ENCODE data around the gene ZSCAN4. TPM values are rescaled to one million over a fixed set of nuclear protein-coding genes. Genes with fewer than 3 reads are reported as not detected.

ZSCAN4 gene
- polyA plus RNA-seq, 1 of the 3 experiments (the other 2 are of a cell fraction) = not detected

DNA sequence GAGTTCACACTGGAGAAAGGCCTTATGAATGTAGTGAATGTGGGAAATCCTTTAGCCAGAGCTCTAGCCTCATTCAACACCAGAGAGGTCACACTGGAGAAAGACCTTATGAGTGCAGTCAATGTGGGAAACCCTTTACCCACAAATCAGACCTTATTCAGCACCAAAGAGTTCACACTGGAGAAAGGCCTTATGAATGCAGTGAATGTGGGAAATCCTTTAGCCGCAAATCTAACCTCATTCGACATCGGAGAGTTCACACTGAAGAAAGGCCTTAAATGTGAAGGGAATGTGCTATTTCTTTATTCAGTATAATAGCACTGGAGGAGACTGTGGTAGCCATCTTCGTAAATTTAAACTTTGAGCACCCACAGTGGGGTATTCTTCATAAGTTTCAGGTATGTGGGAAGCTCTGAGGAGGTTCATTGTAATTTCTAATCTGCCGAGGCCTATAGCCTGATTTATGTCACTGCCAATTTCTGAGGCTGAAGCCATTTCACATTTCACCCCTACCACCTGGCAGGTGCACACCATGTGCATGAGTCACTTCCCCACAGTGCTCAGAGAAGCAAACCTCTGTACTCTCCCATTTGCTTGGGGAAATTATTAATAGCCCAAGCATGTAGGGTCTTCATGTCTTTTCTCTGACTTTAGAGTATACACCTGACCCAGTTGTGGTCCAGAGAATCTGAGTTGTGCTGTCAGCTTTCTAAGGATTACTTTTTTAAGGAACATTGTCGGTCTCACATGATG is 19.5 kb downstream of the ZSCAN4 start:
- H3K9me2 ChIP-seq = no peaks in the 10 kb centered on the region
- H3K4me2 ChIP-seq = no peak overlapping the region
- CTCF ChIA-PET = no interaction called here
- H3K4me1 ChIP-seq (ENCODE audit: control insufficient read depth in 1 of 2, insufficient read depth in 2 of 2, low read depth in 1 of 2, low read length in 1 of 2) = no peaks in the 10 kb centered on the region
- H4K20me1 ChIP-seq (ENCODE audit: insufficient read depth) = no peaks in the 10 kb centered on the region
- H3K36me3 ChIP-seq (replicated peaks in 1 of 2; ENCODE audit: control insufficient read depth in 1 of 2, insufficient read depth in 2 of 2, low read length in 1 of 2) = peaks cover 45 to 64% of the 10 kb centered on the region in 2 experiments
- 95% methylated on average over 6 of the region's 6 CpGs for WGBS (ENCODE audit: low lambda C conversion rate)
- peaks cover 20% of the 10 kb centered on the region for H3K9me3 ChIP-seq
- H3K27ac ChIP-seq (ENCODE audit: low read depth in 2 of 2, low read length in 1 of 2) = no peak overlapping the region
- H3K4me3 ChIP-seq (ENCODE audit: low read depth in 2 of 2, low read length in 1 of 2) = peak overlapping the region in 1 of 2 experiments; percentile 13; a peak in 1 of 4 replicates
- peaks cover 95% of the 10 kb centered on the region for H3K79me2 ChIP-seq (ENCODE audit: insufficient read depth)
- H3K27me3 ChIP-seq (ENCODE audit: insufficient read depth) = no peaks in the 10 kb centered on the region
- no peak overlapping the region for H3K9ac ChIP-seq
- no peak for DNase-seq
- TF ChIP-seq TAF1 (IDR thresholded peaks at IDR 0.05; ENCODE audit: borderline replicate concordance, low read depth, low read length) = no peak
- TF ChIP-seq GATA2 (CRISPR knock-in tag; IDR thresholded peaks at IDR 0.05) = no peak
- POLR2A ChIA-PET = no interaction called here
- H2AFZ ChIP-seq (ENCODE audit: low read depth) = no peak overlapping the region
- no peaks in the 10 kb centered on the region for H3F3A ChIP-seq (replicated peaks; ENCODE audit: insufficient read depth)

DNA sequence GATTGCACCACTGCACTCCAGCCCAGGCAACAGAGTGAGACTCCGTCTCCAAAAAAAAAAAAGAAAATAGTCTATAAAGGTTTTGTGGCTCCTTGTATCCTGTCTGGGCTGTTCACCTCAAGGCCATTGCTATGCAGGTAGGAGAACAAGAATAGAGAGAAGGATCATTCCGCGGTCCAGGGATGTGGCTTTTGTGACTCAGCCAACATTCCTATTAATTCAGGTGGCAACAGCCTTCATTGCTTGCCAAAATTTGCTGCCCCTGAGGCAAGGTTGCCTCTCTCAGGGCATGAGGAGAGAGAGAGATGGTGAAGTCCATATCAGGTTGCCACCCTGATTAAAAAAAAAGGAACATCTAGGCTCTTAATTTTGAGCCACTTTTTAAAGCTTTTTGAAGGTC is 21.0 kb downstream of the ZSCAN4 start:
- no peak overlapping the region for H3K27ac ChIP-seq (ENCODE audit: low read depth in 2 of 2, low read length in 1 of 2)
- H3F3A ChIP-seq (replicated peaks; ENCODE audit: insufficient read depth) = no peaks in the 10 kb centered on the region
- peaks cover 38 to 55% of the 10 kb centered on the region in 2 experiments for H3K36me3 ChIP-seq (replicated peaks in 1 of 2; ENCODE audit: control insufficient read depth in 1 of 2, insufficient read depth in 2 of 2, low read length in 1 of 2)
- H4K20me1 ChIP-seq (ENCODE audit: insufficient read depth) = no peaks in the 10 kb centered on the region
- no peaks in the 10 kb centered on the region for H3K27me3 ChIP-seq (ENCODE audit: insufficient read depth)
- H3K4me1 ChIP-seq (ENCODE audit: control insufficient read depth in 1 of 2, insufficient read depth in 2 of 2, low read depth in 1 of 2, low read length in 1 of 2) = no peaks in the 10 kb centered on the region
- H3K9me3 ChIP-seq = peaks cover 20% of the 10 kb centered on the region
- H3K9ac ChIP-seq = no peak overlapping the region
- H3K4me3 ChIP-seq (ENCODE audit: low read depth in 2 of 2, low read length in 1 of 2) = no peak overlapping the region; a peak in 1 of 4 replicates
- CTCF ChIA-PET = interaction anchor here (1.0 kb wide), 1 partner anchor 25 kb away, joined by 3 read pairs; no protein-coding TSS in a partner anchor
- POLR2A ChIA-PET = no interaction called here
- WGBS (ENCODE audit: low lambda C conversion rate) = 94% methylated on average over 3 of the region's 3 CpGs
- no peak overlapping the region for H3K4me2 ChIP-seq
- no peak overlapping the region for H2AFZ ChIP-seq (ENCODE audit: low read depth)
- TF ChIP-seq, protein P1, sequence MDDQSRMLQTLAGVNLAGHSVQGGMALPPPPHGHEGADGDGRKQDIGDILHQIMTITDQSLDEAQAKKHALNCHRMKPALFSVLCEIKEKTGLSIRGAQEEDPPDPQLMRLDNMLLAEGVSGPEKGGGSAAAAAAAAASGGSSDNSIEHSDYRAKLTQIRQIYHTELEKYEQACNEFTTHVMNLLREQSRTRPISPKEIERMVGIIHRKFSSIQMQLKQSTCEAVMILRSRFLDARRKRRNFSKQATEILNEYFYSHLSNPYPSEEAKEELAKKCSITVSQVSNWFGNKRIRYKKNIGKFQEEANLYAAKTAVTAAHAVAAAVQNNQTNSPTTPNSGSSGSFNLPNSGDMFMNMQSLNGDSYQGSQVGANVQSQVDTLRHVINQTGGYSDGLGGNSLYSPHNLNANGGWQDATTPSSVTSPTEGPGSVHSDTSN (IDR thresholded peaks at IDR 0.05) = no peak
- no peak for TF ChIP-seq NFIC (IDR thresholded peaks at IDR 0.05; ENCODE audit: borderline replicate concordance)
- no peak for TF ChIP-seq FOSL2 (IDR thresholded peaks at IDR 0.05; ENCODE audit: borderline replicate concordance, low read depth)
- TF ChIP-seq FOXM1 (IDR thresholded peaks at IDR 0.05; ENCODE audit: low read depth) = no peak
- TF ChIP-seq FOXJ3 (CRISPR knock-in tag; IDR thresholded peaks at IDR 0.05) = no peak
- DNase-seq = no peak
- H3K9me2 ChIP-seq = no peaks in the 10 kb centered on the region
- H3K79me2 ChIP-seq (ENCODE audit: insufficient read depth) = peaks cover 95% of the 10 kb centered on the region

DNA sequence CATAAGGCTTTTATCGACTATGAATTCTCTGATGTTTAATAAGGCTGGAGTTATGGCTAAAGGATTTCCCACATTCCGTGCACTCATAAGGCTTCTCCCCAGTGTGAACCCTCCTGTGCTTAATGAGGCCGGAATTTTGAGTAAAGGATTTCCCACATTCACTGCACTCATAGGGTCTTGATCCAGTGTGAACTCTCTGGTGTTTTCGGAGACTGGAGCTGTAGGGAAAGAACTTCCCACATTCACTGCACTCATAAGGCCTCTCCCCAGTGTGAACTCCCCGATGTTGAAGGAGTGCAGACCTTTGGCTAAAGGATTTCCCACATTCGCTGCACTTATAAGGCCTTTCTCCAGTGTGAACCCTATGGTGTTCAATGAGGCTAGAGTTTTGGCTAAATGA is 32.9 kb downstream of the ZSCAN4 start:
- H3K36me3 ChIP-seq (replicated peaks in 1 of 2; ENCODE audit: control insufficient read depth in 1 of 2, insufficient read depth in 2 of 2, low read length in 1 of 2) = peaks cover 0 to 4% of the 10 kb centered on the region in 2 experiments
- no peak overlapping the region; a peak in 1 of 4 replicates for H3K4me3 ChIP-seq (ENCODE audit: low read depth in 2 of 2, low read length in 1 of 2)
- H3F3A ChIP-seq (replicated peaks; ENCODE audit: insufficient read depth) = peaks cover 3% of the 10 kb centered on the region
- no peak for DNase-seq
- H3K4me2 ChIP-seq = no peak overlapping the region
- H3K4me1 ChIP-seq (ENCODE audit: control insufficient read depth in 1 of 2, insufficient read depth in 2 of 2, low read depth in 1 of 2, low read length in 1 of 2) = no peaks in the 10 kb centered on the region
- no peak overlapping the region for H3K9ac ChIP-seq
- peaks cover 3% of the 10 kb centered on the region; the same call in 1 of the 2 replicates for H3K79me2 ChIP-seq (ENCODE audit: insufficient read depth)
- H3K27me3 ChIP-seq (ENCODE audit: insufficient read depth) = no peaks in the 10 kb centered on the region
- H4K20me1 ChIP-seq (ENCODE audit: insufficient read depth) = no peaks in the 10 kb centered on the region
- H2AFZ ChIP-seq (ENCODE audit: low read depth) = no peak overlapping the region
- no peak overlapping the region for H3K27ac ChIP-seq (ENCODE audit: low read depth in 2 of 2, low read length in 1 of 2)
- whole genome bisulfite sequencing (ENCODE audit: low lambda C conversion rate) = 95% methylated on average over 6 of the region's 6 CpGs
- no peaks in the 10 kb centered on the region for H3K9me2 ChIP-seq
- CTCF ChIA-PET = no interaction called here
- H3K9me3 ChIP-seq = peaks cover 3% of the 10 kb centered on the region; the same call in 1 of the 2 replicates
- POLR2A ChIA-PET = no interaction called here
- no peak for TF ChIP-seq MXI1 (IDR thresholded peaks at IDR 0.05; ENCODE audit: low read depth, low read length)
- no peak for TF ChIP-seq TCF12 (IDR thresholded peaks at IDR 0.05)
- TF ChIP-seq GATA2 (CRISPR knock-in tag; IDR thresholded peaks at IDR 0.05) = no peak
- no peak for TF ChIP-seq FOXJ3 (CRISPR knock-in tag; IDR thresholded peaks at IDR 0.05)
- TF ChIP-seq, protein P2, sequence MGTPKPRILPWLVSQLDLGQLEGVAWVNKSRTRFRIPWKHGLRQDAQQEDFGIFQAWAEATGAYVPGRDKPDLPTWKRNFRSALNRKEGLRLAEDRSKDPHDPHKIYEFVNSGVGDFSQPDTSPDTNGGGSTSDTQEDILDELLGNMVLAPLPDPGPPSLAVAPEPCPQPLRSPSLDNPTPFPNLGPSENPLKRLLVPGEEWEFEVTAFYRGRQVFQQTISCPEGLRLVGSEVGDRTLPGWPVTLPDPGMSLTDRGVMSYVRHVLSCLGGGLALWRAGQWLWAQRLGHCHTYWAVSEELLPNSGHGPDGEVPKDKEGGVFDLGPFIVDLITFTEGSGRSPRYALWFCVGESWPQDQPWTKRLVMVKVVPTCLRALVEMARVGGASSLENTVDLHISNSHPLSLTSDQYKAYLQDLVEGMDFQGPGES (IDR thresholded peaks at IDR 0.05; ENCODE audit: low read depth, low read length) = no peak
- TF ChIP-seq NFIC (IDR thresholded peaks at IDR 0.05; ENCODE audit: borderline replicate concordance) = no peak
- TF ChIP-seq SIN3A (IDR thresholded peaks at IDR 0.05; ENCODE audit: borderline replicate concordance, low read depth, low read length) = no peak
- no peak for TF ChIP-seq EZH2phosphoT487 (IDR thresholded peaks at IDR 0.05; ENCODE audit: borderline replicate concordance, low read depth)
- no peak for TF ChIP-seq SMC3 (IDR thresholded peaks at IDR 0.05; ENCODE audit: low read depth, low read length)
- TF ChIP-seq NRF1 (IDR thresholded peaks at IDR 0.05; ENCODE audit: low read depth, low read length) = no peak
- TF ChIP-seq MEF2A (IDR thresholded peaks at IDR 0.05; ENCODE audit: borderline replicate concordance, low read depth) = no peak
- TF ChIP-seq JUND (IDR thresholded peaks at IDR 0.05) = no peak
- TF ChIP-seq, protein P3, sequence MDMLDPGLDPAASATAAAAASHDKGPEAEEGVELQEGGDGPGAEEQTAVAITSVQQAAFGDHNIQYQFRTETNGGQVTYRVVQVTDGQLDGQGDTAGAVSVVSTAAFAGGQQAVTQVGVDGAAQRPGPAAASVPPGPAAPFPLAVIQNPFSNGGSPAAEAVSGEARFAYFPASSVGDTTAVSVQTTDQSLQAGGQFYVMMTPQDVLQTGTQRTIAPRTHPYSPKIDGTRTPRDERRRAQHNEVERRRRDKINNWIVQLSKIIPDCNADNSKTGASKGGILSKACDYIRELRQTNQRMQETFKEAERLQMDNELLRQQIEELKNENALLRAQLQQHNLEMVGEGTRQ (IDR thresholded peaks at IDR 0.05; ENCODE audit: borderline replicate concordance, low read depth, low read length) = no peak
- TF ChIP-seq RFX5 (IDR thresholded peaks at IDR 0.05; ENCODE audit: low read length) = no peak

Data from SK-N-SH (cell line).